Measurements from ENCODE around the gene GRAMD4.

- TF ChIP-seq CTCF (conservative IDR thresholded peaks at IDR 0.05; ENCODE audit: low read length) (no peak), EZH2phosphoT487 (IDR thresholded peaks at IDR 0.05; ENCODE audit: borderline replicate concordance, low read depth, low read length) (no peak)
Measured at GRCh38 chr22:46678003-46678657, 57.9 kb downstream of the GRAMD4 start.
